Measurements from ENCODE around the gene RTP1. TPM values are rescaled to one million over a fixed set of nuclear protein-coding genes. Genes with fewer than 3 reads are reported as not detected.

RTP1 gene, protein sequence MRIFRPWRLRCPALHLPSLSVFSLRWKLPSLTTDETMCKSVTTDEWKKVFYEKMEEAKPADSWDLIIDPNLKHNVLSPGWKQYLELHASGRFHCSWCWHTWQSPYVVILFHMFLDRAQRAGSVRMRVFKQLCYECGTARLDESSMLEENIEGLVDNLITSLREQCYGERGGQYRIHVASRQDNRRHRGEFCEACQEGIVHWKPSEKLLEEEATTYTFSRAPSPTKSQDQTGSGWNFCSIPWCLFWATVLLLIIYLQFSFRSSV
- total RNA-seq (2021), result not detected in 2 replicates
- Bru-seq, nascent RNA, result not detected
- BruChase-seq, experiment 1, labeled RNA remaining after a 2-hour chase, result percentile 8 among the genes with signal in this experiment
- BruChase-seq, experiment 2, labeled RNA remaining after a 6-hour chase, result percentile 13 among the genes with signal in this experiment
- long read RNA-seq, result 0 reads

DNA sequence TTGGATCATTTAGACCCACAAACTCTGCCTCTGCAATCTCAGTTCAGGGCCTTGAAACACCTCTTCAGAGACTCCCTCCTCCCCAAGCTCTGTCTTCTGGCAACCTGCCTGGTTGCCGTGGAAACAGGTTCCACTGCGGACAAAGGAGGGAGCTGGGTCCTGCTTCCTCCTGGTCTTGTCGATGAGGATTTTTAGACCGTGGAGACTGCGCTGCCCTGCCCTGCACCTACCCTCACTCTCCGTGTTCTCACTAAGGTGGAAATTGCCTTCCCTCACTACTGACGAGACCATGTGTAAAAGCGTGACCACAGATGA, at the start of gene RTP1:
TSS of gene RTP1 (plus strand) at position 152 of the 315 bp plus-strand sequence. CDS start at position 182, 30 bp downstream.
- BruUV-seq (replicated peaks), result no TSS peak
- no peak within 1 kb of the TSS for H3K27ac ChIP-seq (ENCODE audit: low read depth, low read length, poor library complexity, severe bottlenecking)
- H3K27me3 ChIP-seq (replicated peaks; ENCODE audit: insufficient read depth, low read depth, low read length, poor library complexity), result no peaks in the 10 kb centered on the region
- no peak for DNase-seq (ENCODE audit: low spot score)
- ChIA-PET POLR2A (ENCODE audit: low non-redundant PET) (no interaction called here), CTCF (no interaction called here)
- TF ChIP-seq EZH2 (IDR thresholded peaks at IDR 0.05; ENCODE audit: borderline replicate concordance, low read depth, low read length, poor library complexity, severe bottlenecking), result no peak
- TF ChIP-seq, protein P1, sequence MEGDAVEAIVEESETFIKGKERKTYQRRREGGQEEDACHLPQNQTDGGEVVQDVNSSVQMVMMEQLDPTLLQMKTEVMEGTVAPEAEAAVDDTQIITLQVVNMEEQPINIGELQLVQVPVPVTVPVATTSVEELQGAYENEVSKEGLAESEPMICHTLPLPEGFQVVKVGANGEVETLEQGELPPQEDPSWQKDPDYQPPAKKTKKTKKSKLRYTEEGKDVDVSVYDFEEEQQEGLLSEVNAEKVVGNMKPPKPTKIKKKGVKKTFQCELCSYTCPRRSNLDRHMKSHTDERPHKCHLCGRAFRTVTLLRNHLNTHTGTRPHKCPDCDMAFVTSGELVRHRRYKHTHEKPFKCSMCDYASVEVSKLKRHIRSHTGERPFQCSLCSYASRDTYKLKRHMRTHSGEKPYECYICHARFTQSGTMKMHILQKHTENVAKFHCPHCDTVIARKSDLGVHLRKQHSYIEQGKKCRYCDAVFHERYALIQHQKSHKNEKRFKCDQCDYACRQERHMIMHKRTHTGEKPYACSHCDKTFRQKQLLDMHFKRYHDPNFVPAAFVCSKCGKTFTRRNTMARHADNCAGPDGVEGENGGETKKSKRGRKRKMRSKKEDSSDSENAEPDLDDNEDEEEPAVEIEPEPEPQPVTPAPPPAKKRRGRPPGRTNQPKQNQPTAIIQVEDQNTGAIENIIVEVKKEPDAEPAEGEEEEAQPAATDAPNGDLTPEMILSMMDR (conservative IDR thresholded peaks at IDR 0.05; ENCODE audit: low read depth, low read length), result no peak
- H3K36me3 ChIP-seq (ENCODE audit: insufficient read depth, low read length, poor library complexity, severe bottlenecking), result no peaks in the 10 kb centered on the region
- H3K4me3 ChIP-seq (ENCODE audit: low read depth, low read length, poor library complexity, severe bottlenecking), result no peak within 1 kb of the TSS
- H3K9me3 ChIP-seq (ENCODE audit: low read depth, low read length, poor library complexity, severe bottlenecking), result no peaks in the 10 kb centered on the region
- no peaks in the 10 kb centered on the region for H3K4me1 ChIP-seq (ENCODE audit: insufficient read depth, low read length, poor library complexity, severe bottlenecking)
- intact Hi-C loops (cut with micrococcal nuclease; ENCODE audit: unreplicated experiment), result no loop called here

DNA sequence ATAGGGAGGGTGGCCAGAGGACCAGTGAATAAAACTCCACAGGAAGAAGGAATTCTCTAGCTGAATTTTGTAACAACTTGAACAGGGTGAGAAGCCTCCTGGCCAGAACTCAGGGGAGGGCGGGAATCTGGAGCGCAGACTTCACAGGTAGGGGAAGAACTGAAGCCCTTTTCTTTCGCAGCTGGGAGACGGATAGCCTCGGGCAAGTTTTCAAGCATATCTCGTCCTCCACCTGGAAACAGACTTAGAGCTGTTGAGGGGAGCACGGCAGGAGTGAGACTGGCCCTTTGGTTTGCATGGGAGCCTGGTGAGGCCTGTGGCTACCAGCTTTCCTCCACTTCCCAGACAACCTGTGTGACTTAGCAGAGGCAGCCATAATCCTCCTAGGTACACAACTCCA, 47.1 kb upstream of the RTP1 start:
- Histone ChIP-seq H3K36me3 (ENCODE audit: insufficient read depth, low read length, poor library complexity, severe bottlenecking) (no peaks in the 10 kb centered on the region), H3K9me3 (ENCODE audit: low read depth, low read length, poor library complexity, severe bottlenecking) (no peaks in the 10 kb centered on the region), H3K27ac (ENCODE audit: low read depth, low read length, poor library complexity, severe bottlenecking) (no peak overlapping the region), H3K4me1 (ENCODE audit: insufficient read depth, low read length, poor library complexity, severe bottlenecking) (no peaks in the 10 kb centered on the region), H3K27me3 (replicated peaks; ENCODE audit: insufficient read depth, low read depth, low read length, poor library complexity) (no peaks in the 10 kb centered on the region), H3K4me3 (ENCODE audit: low read depth, low read length, poor library complexity, severe bottlenecking) (no peak overlapping the region)
- BruUV-seq (replicated peaks), result no TSS peak
- TF ChIP-seq, protein P1 (conservative IDR thresholded peaks at IDR 0.05; ENCODE audit: low read depth, low read length), result no peak
- no peak for TF ChIP-seq EZH2 (IDR thresholded peaks at IDR 0.05; ENCODE audit: borderline replicate concordance, low read depth, low read length, poor library complexity, severe bottlenecking)
- intact Hi-C loops (cut with micrococcal nuclease; ENCODE audit: unreplicated experiment), result no loop called here
- CTCF ChIA-PET, result interaction anchor here (0.6 to 1.7 kb wide), 6 partner anchors 11 to 301 kb away, joined by 3 to 9 read pairs (median 6); partner anchors contain the start of gene RPL39L
- POLR2A ChIA-PET (ENCODE audit: low non-redundant PET), result no interaction called here
- no peak for DNase-seq (ENCODE audit: low spot score)

DNA sequence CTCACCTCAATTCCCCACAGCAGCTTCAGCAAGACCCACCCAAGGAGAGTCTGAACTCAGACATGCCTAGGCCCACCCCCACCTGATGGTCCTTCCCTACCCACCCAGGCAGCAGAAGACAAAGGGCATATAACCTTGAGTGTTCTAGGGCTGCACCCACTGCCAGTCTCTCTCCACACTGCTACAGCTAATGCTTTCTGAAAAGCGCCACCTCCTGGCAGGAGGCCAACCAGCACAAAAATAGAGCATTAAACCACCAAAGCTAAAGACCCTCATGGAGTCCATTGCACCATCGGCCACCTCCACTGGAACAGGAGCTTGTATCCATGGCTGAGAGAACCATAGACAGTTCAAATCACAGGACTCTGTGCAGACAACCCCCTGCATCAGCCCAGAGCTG, 46.7 kb upstream of the RTP1 start:
- Histone ChIP-seq H3K4me1 (ENCODE audit: insufficient read depth, low read length, poor library complexity, severe bottlenecking) (no peaks in the 10 kb centered on the region), H3K9me3 (ENCODE audit: low read depth, low read length, poor library complexity, severe bottlenecking) (no peaks in the 10 kb centered on the region), H3K36me3 (ENCODE audit: insufficient read depth, low read length, poor library complexity, severe bottlenecking) (no peaks in the 10 kb centered on the region), H3K4me3 (ENCODE audit: low read depth, low read length, poor library complexity, severe bottlenecking) (no peak overlapping the region), H3K27me3 (replicated peaks; ENCODE audit: insufficient read depth, low read depth, low read length, poor library complexity) (no peaks in the 10 kb centered on the region), H3K27ac (ENCODE audit: low read depth, low read length, poor library complexity, severe bottlenecking) (no peak overlapping the region)
- BruUV-seq (replicated peaks), result no TSS peak
- DNase-seq (ENCODE audit: low spot score), result peak; percentile 67
- no peak for TF ChIP-seq EZH2 (IDR thresholded peaks at IDR 0.05; ENCODE audit: borderline replicate concordance, low read depth, low read length, poor library complexity, severe bottlenecking)
- TF ChIP-seq, protein P1 (conservative IDR thresholded peaks at IDR 0.05; ENCODE audit: low read depth, low read length), result peak; percentile 56
- ChIA-PET POLR2A (ENCODE audit: low non-redundant PET) (no interaction called here), CTCF (interaction anchor here (0.6 to 1.7 kb wide), 6 partner anchors 11 to 302 kb away, joined by 3 to 9 read pairs (median 6); partner anchors contain the start of gene RPL39L)
- intact Hi-C loops (cut with micrococcal nuclease; ENCODE audit: unreplicated experiment), result no loop called here

Data from A673 (cell line).